T-helper 2 cell treated with Interferon-gamma antibody and Interleukin-4, amounts not matched to agents 100 ng/mL and 5 ng/mL, for 36 hours (primary cell): Measurements from ENCODE around the gene LBHD1. TPM values are rescaled to one million over a fixed set of nuclear protein-coding genes. Genes with fewer than 3 reads are reported as not detected.

Experiments
- intact Hi-C: fragments of 100-400 bp; cut with micrococcal nuclease; formaldehyde crosslinking; loops from one replicate; pipeline ENCODE4 v1.15.1; 2023
- total RNA-seq: library from RNA; stranded (reverse); gene quantifications from 2 replicates; pipeline ENCODE4 v1.2.3, GENCODE V29; 2022

LBHD1 gene
- total RNA-seq, 1 donor from 2014 or later, result 18.9 TPM

- intact Hi-C loops, result loop anchor here (1.0 to 2.0 kb wide), 3 partner anchors 13 to 314 kb away; no protein-coding TSS in a partner anchor
Observed at GRCh38 chr11:62694455-62695167, 22.5 kb upstream of the LBHD1 start.

DNA sequence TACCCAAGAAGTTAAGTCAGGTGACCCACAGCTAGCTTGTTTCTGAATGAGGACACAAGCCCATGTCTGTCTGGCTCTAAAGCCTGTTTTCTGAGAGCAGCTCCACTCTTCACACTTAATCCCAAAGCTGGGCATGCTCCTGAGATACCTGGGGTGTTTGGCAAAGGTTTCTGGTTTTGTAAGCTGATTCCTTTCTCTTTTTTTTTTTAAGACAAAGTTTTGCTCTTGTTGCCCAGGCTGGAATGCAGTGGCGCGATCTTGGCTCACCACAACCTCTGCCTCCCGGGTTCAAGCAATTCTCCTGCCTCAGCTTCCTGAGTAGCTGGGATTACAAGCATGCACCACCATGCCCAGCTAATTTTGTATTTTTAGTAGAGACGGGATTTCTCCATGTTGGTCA lies 21.6 kb upstream of the LBHD1 start:
- intact Hi-C loops, result loop anchor here (1.0 to 2.0 kb wide), 3 partner anchors 12 to 313 kb away; no protein-coding TSS in a partner anchor

GRCh38 chr11:62689421-62690183 lies 17.5 kb upstream of the LBHD1 start, which contains the start of gene LRRN4CL:
TSS of gene LRRN4CL (minus strand) at chr11:62689530. CDS start at chr11:62688508, 1,022 bp downstream.
- intact Hi-C loops, result no loop called here

GRCh38 chr11:62688491-62688890 lies 16.4 kb upstream of the LBHD1 start:
- intact Hi-C loops, result no loop called here

GRCh38 chr11:62687508-62688396 lies 15.7 kb upstream of the LBHD1 start:
- intact Hi-C loops, result no loop called here

DNA sequence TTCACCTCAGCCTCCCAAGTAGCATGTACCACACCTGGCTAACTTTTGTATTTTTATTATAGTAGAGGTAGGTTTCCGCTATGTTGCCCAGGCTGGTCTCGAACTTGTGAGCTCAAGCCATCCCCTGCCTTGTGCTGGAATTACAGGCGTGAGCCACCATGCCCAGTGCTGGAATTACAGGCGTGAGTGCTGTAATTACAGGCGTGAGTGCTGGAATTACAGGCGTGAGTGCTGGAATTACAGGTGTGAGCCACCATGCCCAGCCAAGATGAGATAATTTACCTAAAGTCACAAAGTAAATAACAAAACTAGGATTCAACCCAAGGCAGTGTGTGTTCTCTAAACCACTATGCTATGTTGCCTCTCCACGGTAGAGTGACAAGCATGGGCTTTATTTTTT lies 10.5 kb upstream of the LBHD1 start:
- intact Hi-C loops, result no loop called here

DNA sequence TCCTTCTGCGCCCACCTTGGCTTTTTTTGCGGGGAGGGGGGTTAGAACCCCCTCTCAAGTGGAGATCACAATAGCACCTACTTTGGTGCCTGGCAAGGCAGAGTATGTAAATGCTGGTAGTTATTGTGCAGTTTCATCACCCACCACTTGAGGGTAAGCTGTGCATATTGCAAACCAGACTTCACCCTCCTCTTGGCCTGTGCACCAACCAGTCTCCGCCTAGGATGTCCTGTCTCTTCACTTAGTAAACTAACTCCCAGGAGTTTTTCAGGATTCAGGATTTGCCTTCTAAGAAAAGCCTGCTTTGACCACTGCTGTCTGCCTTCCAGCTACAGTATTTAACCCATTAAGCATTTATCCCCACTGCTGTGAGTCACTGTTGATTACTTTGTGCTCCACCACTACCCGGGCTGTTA lies 8.8 kb upstream of the LBHD1 start:
- intact Hi-C loops, result loop anchor here (1.0 kb wide), 1 partner anchor 13 kb away; no protein-coding TSS in a partner anchor

- intact Hi-C loops, result loop anchor here (1.0 to 10.0 kb wide), 4 partner anchors 8 to 254 kb away; partner anchors contain the start of genes C11orf98, CSKMT, INTS5 and UQCC3
Observed at GRCh38 chr11:62678770-62679696, 7.0 kb upstream of the LBHD1 start, which contains the start of gene UBXN1. TSS of gene UBXN1 (minus strand) at chr11:62679073. CDS start at chr11:62678923, 150 bp downstream.

GRCh38 chr11:62678433-62678769 lies 6.3 kb upstream of the LBHD1 start:
- intact Hi-C loops, result loop anchor here (2.0 to 10.0 kb wide), 3 partner anchors 14 to 254 kb away; partner anchors contain the start of genes C11orf98, CSKMT and INTS5

DNA sequence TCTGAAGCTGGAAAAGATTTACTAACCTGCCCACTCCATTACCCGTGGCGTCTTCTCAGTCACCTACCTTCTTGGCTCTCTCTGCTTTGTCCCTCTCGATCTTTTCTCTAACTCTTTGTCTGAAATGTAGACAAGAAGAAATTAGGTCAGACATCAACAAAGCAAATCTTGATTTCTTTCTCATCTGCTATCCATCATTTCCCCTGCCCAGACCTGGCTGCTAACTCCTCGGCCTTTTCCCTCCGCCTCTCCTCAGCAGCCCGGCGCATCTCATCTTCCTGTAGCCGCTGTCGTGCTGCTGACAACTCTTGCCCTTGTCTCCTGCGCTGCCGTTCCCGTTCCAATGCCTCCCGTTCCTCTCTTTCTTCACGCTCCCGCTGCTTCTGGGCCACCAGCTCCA lies 5.6 kb upstream of the LBHD1 start:
- intact Hi-C loops, result loop anchor here (2.0 to 10.0 kb wide), 3 partner anchors 13 to 253 kb away; partner anchors contain the start of genes C11orf98, CSKMT and INTS5

DNA sequence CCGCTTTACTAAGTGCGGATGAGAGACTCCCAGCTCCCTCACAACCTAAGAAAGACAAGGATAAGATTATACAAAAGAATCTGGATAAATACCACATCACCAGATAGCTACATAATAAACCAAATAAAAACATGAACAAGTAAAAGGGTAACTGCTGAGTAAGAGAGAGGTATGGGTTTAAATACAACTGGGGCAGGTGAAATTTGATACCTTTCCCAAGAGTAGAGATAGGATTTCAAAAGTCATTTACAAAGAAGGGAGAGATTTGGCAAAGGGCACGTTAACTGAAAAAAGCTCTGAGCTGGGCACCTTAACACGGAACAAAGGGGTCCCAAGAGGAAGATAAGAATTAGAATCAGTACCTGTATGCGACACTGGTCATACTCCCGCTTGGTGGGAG lies 5.1 kb upstream of the LBHD1 start:
- intact Hi-C loops, result loop anchor here (10.0 kb wide), 1 partner anchor 252 kb away; no protein-coding TSS in a partner anchor

DNA sequence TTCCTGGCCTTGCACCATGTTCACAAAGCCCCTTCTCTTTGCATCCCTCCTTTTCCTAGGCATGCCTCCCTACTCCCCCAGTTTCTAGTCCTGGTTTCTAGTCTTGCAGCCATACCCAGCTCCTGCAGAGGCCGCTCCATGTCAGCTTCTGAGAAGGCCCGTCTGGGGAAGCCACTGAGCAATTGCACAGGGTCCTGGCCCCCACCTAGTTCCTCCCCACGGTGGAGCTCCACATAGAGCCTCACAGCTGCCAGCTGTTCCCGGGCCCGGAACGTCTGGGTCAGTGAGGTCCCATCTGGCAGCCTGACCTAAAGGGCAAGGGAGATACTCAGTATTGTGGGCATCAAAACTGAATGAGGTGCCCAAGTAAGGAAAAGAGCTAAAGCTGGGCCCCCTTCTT lies 4.6 kb upstream of the LBHD1 start:
- intact Hi-C loops, result loop anchor here (10.0 kb wide), 1 partner anchor 252 kb away; no protein-coding TSS in a partner anchor

DNA sequence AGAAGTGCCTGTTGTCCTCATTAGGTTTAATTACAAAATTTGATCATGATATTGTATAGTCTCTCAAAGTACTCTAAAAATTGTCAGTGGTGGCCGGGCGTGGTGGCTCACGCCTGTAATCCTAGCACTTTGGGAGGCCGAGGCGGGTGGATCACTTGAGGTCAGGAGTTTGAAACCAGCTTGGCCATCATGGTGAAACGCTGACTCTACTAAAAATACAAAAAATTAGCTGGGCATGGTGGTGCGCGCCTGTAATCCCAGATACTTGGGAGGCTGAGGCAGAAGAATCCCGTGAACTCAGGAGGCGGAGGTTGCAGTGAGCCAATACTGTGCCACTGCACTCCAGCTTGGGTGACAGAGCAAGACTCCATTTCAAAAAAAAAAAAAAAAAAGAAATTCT lies 3.3 kb upstream of the LBHD1 start:
- intact Hi-C loops, result loop anchor here (10.0 kb wide), 1 partner anchor 251 kb away; no protein-coding TSS in a partner anchor

DNA sequence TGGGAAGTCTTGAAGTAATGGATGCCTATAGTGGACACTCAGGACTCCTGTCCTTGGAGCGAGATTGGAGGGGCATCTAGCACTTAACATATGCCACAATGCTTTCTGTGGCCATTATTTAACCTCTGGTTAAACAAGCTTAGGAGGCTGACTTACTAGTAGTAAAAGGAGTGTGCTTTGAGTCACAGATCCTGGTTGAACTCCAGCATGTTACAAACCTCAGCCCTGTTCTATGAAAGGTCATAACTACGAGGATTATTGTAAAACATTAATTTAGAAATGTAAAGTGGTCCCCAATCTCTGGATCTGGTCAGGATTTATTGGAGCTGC lies 1.1 kb upstream of the LBHD1 start:
- intact Hi-C loops, result loop anchor here (5.0 to 10.0 kb wide), 2 partner anchors 34 to 248 kb away; partner anchors contain the start of genes BSCL2 and GNG3

- intact Hi-C loops, result loop anchor here (1.0 to 10.0 kb wide), 4 partner anchors 8 to 246 kb away; partner anchors contain the start of genes BSCL2, GNG3, INTS5 and UBXN1
Observed at GRCh38 chr11:62671236-62671607, 845 bp downstream of the LBHD1 start.

GRCh38 chr11:62669420-62670161 lies 2.5 kb downstream of the LBHD1 start:
- intact Hi-C loops, result loop anchor here (2.0 to 10.0 kb wide), 3 partner anchors 17 to 245 kb away; partner anchors contain the start of genes BSCL2, GNG3 and INTS5

- intact Hi-C loops, result no loop called here
Observed at GRCh38 chr11:62667460-62667859, 4.6 kb downstream of the LBHD1 start.

GRCh38 chr11:62666259-62666926 lies 5.7 kb downstream of the LBHD1 start:
- intact Hi-C loops, result no loop called here
